HL-60 (cell line): ENCODE results near the gene RASAL2.

Experiments used
- CTCF ChIP-seq: IDR thresholded peaks from one replicate; pipeline ENCODE4 v1.5.1; 2011; ENCODE audit warnings: low read length, control low read depth, inconsistent platforms; ENCODE audit not compliant: insufficient read depth
- GABPA ChIP-seq: IDR thresholded peaks from 2 replicates; pipeline ENCODE4 v1.6.1; 2012; ENCODE audit warnings: low read depth
- POLR2AphosphoS5 ChIP-seq: IDR thresholded peaks from 2 replicates; pipeline ENCODE4 v1.6.1; 2012; ENCODE audit warnings: low read depth
- REST ChIP-seq: IDR thresholded peaks from 2 replicates; pipeline ENCODE4 v1.6.1; 2012; ENCODE audit warnings: low read depth; ENCODE audit not compliant: insufficient replicate concordance
- SPI1 ChIP-seq: IDR thresholded peaks from 2 replicates; pipeline ENCODE4 v1.6.1; 2012; ENCODE audit warnings: low read depth, mild to moderate bottlenecking, borderline replicate concordance

GRCh38 chr1:178188306-178188705 lies 94.4 kb downstream of the RASAL2 start:
- TF ChIP-seq CTCF (no peak), REST (no peak), POLR2AphosphoS5 (no peak), GABPA (no peak), SPI1 (no peak)
